Lower leg skin (tissue), 4 donors: ENCODE measurements around the gene BGN. TPM values are rescaled to one million over a fixed set of nuclear protein-coding genes. Genes with fewer than 3 reads are reported as not detected.

ENCODE experiments used
- DNase-seq, 2 donors: peaks; one replicate each; pipeline ENCODE4 v3.0.0-alpha.2; 2019; ENCODE audit warnings: low spot score in 2 of 2
- H3K4me3 ChIP-seq: fragments of 200-600 bp; sonication (generic); 2 replicates; pipeline ENCODE4 v1.5.1; 2017; ENCODE audit warnings: mild to moderate bottlenecking, low read depth; ENCODE audit not compliant: poor library complexity, severe bottlenecking
- CTCF ChIP-seq, 3 donors: fragments of 450-650 bp; IDR thresholded peaks; one replicate each; pipeline ENCODE4 v1.5.1; 2016; ENCODE audit warnings: antibody characterized with exemption in 3 of 3, mild to moderate bottlenecking in 3 of 3, moderate library complexity in 2 of 3
- POLR2A ChIP-seq, 2 donors: fragments of 450-650 bp; IDR thresholded peaks; one replicate each; pipeline ENCODE4 v1.6.1; 2016 to 2017; ENCODE audit warnings: antibody characterized with exemption in 2 of 2, mild to moderate bottlenecking in 1 of 2, moderate library complexity in 1 of 2
- WGBS, 2 donors: methylation state at CpG; one replicate each; pipeline ENCODE4 v1.1.5; 2018; 5-methylcytosine and 5-hydroxymethylcytosine counted together
- intact Hi-C: fragments of 100-400 bp; cut with DNase I; formaldehyde crosslinking; loops from one replicate; pipeline ENCODE4 v1.15.0; 2023; ENCODE audit warnings: low total_unique reads
- total RNA-seq, 4 donors: library from RNA; depleted of rRNA; stranded (reverse); fragments of >200 nt; gene quantifications; one replicate each; pipeline ENCODE4 v1.1.0, GENCODE V29; 2016

Gene BGN
- total RNA-seq, 4 donors from 2014 or later: 18.1 to 34.2 (median 22.8) TPM

DNA sequence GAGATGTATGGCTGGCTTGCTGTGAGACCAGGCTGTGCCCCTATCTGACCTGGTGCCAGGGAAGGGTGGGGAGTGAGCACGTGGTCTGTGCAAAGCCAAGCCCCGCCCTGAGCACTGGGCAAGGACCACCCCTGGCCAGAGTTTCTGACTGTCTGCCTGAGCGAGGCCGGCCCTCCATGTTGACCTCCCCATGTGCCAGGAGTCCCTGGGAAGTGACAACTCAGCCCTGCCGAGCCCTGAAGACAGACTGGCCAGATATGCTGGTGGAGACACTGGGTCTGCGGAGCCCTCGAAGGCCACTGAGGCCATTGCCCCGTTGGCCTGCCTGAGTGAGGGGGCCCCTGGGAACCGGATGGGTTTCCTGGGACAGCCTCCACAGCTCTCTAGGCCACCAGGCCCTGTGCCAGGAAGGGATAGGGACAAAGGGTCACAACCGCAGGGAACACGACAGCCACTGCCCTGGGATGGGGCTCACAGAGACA, 7.1 kb upstream of the BGN start:
- TF ChIP-seq POLR2A (IDR thresholded peaks at IDR 0.05) (no peak), CTCF (IDR thresholded peaks at IDR 0.05) (no peak)
- H3K4me3 ChIP-seq: no peak overlapping the region
- DNase-seq: no peak
- 18 to 73% methylated on average over 2 to 7 of the region's 11 CpGs for WGBS, 2 donors
- intact Hi-C loops: no loop called here

DNA sequence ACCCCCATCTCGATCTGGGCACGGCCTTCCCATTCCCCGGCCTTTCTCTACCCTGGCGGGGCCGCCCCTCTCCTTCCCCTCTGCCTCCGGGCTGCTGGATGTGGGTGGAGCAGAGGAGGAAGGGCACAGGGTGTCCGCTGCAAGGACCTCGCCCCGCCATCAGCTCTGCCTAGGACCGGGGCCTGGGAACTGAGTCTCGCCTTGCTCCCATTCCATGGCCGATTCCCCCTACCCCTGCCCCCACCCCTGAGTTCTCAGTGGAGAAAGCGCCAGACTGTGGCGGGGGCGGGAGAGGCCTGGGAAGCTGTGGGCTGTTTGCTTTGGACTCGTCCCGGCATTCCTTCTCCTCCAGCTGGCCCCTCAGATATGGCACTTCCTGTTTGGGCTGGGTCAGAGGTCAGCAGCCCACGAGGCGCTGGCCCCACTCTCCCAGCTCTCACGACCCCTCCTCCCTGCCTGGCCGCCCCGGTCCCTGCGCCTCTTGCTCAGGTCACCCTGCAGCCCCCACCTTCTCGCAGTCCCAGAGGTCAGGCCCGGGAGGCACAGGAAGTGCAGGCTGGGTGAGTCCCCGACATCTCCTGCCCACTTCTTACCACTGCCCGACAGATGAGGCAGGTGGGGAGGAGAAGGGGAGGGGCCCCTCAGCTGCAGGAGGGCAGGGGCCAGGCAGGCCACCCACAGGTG, 6.4 kb upstream of the BGN start:
- intact Hi-C loops: no loop called here
- 55 to 61% methylated on average over 11 to 27 of the region's 27 CpGs for WGBS, 2 donors
- no peak for DNase-seq
- no peak overlapping the region for H3K4me3 ChIP-seq
- TF ChIP-seq CTCF (IDR thresholded peaks at IDR 0.05) (no peak), POLR2A (IDR thresholded peaks at IDR 0.05) (no peak)

- no peak for DNase-seq
- intact Hi-C loops: no loop called here
- TF ChIP-seq POLR2A (IDR thresholded peaks at IDR 0.05) (no peak), CTCF (IDR thresholded peaks at IDR 0.05) (no peak)
- H3K4me3 ChIP-seq: no peak overlapping the region
- WGBS, 2 donors: 87% methylated on average over 20 of the region's 20 CpGs; no CpG with 5 or more reads in 1 of the 2 donors
Observed at GRCh38 chrX:153490217-153490930, 4.4 kb upstream of the BGN start.

GRCh38 chrX:153491351-153491914, 3.3 kb upstream of the BGN start:
- no peak overlapping the region for H3K4me3 ChIP-seq
- intact Hi-C loops: no loop called here
- no peak for DNase-seq
- 63 to 82% methylated on average over 5 to 10 of the region's 10 CpGs for WGBS, 2 donors
- TF ChIP-seq POLR2A (IDR thresholded peaks at IDR 0.05) (no peak), CTCF (IDR thresholded peaks at IDR 0.05) (no peak)

DNA sequence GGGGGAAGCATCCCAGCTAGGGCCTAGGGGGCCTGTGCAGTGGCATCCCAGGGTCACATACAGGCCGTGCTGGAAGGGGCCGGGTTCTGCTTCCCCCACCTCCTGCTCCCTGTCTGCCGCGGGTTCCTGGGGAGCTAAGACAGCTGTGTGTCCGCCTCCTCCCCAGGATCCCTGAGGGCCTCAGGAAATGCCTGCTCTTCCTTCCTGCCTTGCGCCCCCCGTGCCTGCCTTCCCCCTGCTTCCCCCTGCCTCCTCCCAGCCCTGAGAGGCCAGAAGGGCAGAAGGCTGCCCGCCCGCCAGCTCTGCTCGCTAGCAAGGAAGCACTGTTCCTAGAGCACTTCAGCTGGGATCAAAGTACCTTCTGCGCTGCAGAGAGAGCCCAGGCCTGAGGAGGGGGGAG, 2.9 kb upstream of the BGN start:
- intact Hi-C loops: no loop called here
- 57 to 63% methylated on average over 2 to 11 of the region's 11 CpGs for WGBS, 2 donors

More for the DNA sequence above, 2.9 kb upstream of the BGN start:
- DNase-seq: no peak
- TF ChIP-seq CTCF (IDR thresholded peaks at IDR 0.05): no peak
- no peak for TF ChIP-seq POLR2A (IDR thresholded peaks at IDR 0.05)
- no peak overlapping the region for H3K4me3 ChIP-seq
